Ovary (tissue), 9 donors: ENCODE results near the gene ARHGAP18. TPM values are rescaled to one million over a fixed set of nuclear protein-coding genes. Genes with fewer than 3 reads are reported as not detected.

Experiments used
- DNase-seq, 5 donors: peaks; one replicate each; pipeline ENCODE4 v3.0.0-alpha.2; 2019 to 2020
- H3K27ac ChIP-seq, 2 donors: fragments of 200-600 bp; one replicate each; pipeline versions ENCODE4 v1.5.1 to v1.8.0; 2019 to 2022
- H3K27me3 ChIP-seq: fragments of 200-600 bp; one replicate; pipeline ENCODE4 v1.8.0; 2022
- H3K36me3 ChIP-seq: fragments of 200-600 bp; sonication (generic); one replicate; pipeline ENCODE4 v1.5.1; 2019
- H3K4me1 ChIP-seq: one replicate; pipeline ENCODE4 v1.8.1; 2013; ENCODE audit warnings: mild to moderate bottlenecking, moderate library complexity; ENCODE audit not compliant: insufficient read depth
- H3K4me3 ChIP-seq: fragments of 200-600 bp; sonication (generic); one replicate; pipeline ENCODE4 v1.5.1; 2017
- H3K9me3 ChIP-seq, 2 donors: fragments of 200-600 bp in 1 of 2; sonication (generic) in 1 of 2; one replicate each; pipeline versions ENCODE4 v1.5.1 to v1.8.1; 2013 to 2019; ENCODE audit warnings: mild to moderate bottlenecking in 1 of 2, moderate library complexity in 1 of 2
- CTCF ChIP-seq, 3 donors: fragments of 450-650 bp in 2 of 3; fragments of 200-600 bp in 1 of 3; IDR thresholded peaks; one replicate each; pipeline versions ENCODE4 v1.5.1 to v1.8.0; 2016 to 2022; ENCODE audit warnings: antibody characterized with exemption in 3 of 3, mild to moderate bottlenecking in 1 of 3
- EP300 ChIP-seq: sonication (generic); formaldehyde crosslinking; IDR thresholded peaks from one replicate; pipeline ENCODE4 v1.6.1; 2017; ENCODE audit warnings: antibody characterized with exemption
- POLR2A ChIP-seq: fragments of 450-650 bp; IDR thresholded peaks from one replicate; pipeline ENCODE4 v1.6.1; 2017; ENCODE audit warnings: antibody characterized with exemption, mild to moderate bottlenecking, moderate library complexity
- WGBS, 3 donors: extraction: QIAGEN DNeasy Blood & Tissue Kit in 1 of 3; methylation state at CpG; one replicate each; pipeline versions ENCODE4 v1.1.5 to v1.1.7; 2013 to 2017; 5-methylcytosine and 5-hydroxymethylcytosine counted together
- intact Hi-C, 4 donors: fragments of 100-400 bp; cut with DNase I; formaldehyde crosslinking; loops; one replicate each; pipeline versions ENCODE4 v1.11.0 to v1.15.1; 2022 to 2023
- polyA plus RNA-seq, 2 donors: library from polyadenylated mRNA; stranded (reverse); fragments of 200-250 nt in 1 of 2; fragments of 350-450 nt in 1 of 2; fragmentation: Illumina TruSeq in 1 of 2; extraction: RNeasy Lipid Tissue Mini Kit (QIAGEN cat#74804) in 1 of 2; gene quantifications; one replicate each; pipeline ENCODE4 v1.2.3, GENCODE V29; 2013 to 2014
- total RNA-seq, 7 donors: library from RNA; depleted of rRNA in 2 of 7; stranded (reverse); fragments of >200 nt in 2 of 7; fragmentation: NEBNext Ultra II Directional in 3 of 7; extraction: Animal tissue kit (Norgen Biotek cat#: 25700) in 3 of 7; gene quantifications; one replicate each; pipeline versions ENCODE4 v1.1.0 to v1.2.4, GENCODE V29; 2016 to 2023
- donor health status: DM: no; HTN: no; CAD: no; lungs with moderate emphysema.
- donor health status: DM: no; HTN: no; CAD: no.
- donor health status: Bipolar disorder and iron deficiency.
- donor health status: DM: yes; HTN: yes; CAD: no.
- donor health status: DM: no; HTN: no; CAD: no.
- donor health status: DM: yes; HTN: yes; CAD: no.

The ARHGAP18 gene
- total and polyA plus RNA-seq, 9 donors = 4.4 to 35.3 (median 9.6) TPM

GRCh38 chr6:129638686-129639085 lies 71.3 kb downstream of the ARHGAP18 start:
- Histone ChIP-seq H3K27ac (peak overlapping the region in 1 of 2 donors; percentile 60), H3K36me3 (no peaks in the 10 kb centered on the region), H3K27me3 (no peaks in the 10 kb centered on the region), H3K4me1 (peaks cover 6% of the 10 kb centered on the region), H3K4me3 (no peak overlapping the region), H3K9me3 (no peaks in the 10 kb centered on the region)
- TF ChIP-seq POLR2A (no peak), EP300 (no peak), CTCF (IDR thresholded peaks at IDR 0.05) (no peak)
- intact Hi-C loops = no loop called here
- DNase-seq = no peak

GRCh38 chr6:129638055-129638684 lies 71.8 kb downstream of the ARHGAP18 start:
- Histone ChIP-seq H3K9me3 (no peaks in the 10 kb centered on the region), H3K27me3 (no peaks in the 10 kb centered on the region), H3K4me3 (no peak overlapping the region), H3K27ac (peak overlapping the region in 1 of 2 donors; percentile 60), H3K4me1 (peaks cover 6% of the 10 kb centered on the region), H3K36me3 (no peaks in the 10 kb centered on the region)
- intact Hi-C loops = no loop called here
- peak; percentile 61 to 72 (median 64) for DNase-seq
- WGBS, 3 donors = 3 to 16% (median 5%) methylated on average over 8 of the region's 8 CpGs
- TF ChIP-seq CTCF (IDR thresholded peaks at IDR 0.05) = no peak
- TF ChIP-seq EP300 = no peak
- TF ChIP-seq POLR2A = no peak

GRCh38 chr6:129637340-129638054 lies 72.5 kb downstream of the ARHGAP18 start:
- no peaks in the 10 kb centered on the region for H3K9me3 ChIP-seq
- TF ChIP-seq CTCF (IDR thresholded peaks at IDR 0.05) = no peak
- TF ChIP-seq EP300 = no peak
- TF ChIP-seq POLR2A = no peak
- no peak for DNase-seq
- intact Hi-C loops = no loop called here
- WGBS, 3 donors = 89 to 92% (median 90%) methylated on average over 3 of the region's 3 CpGs
- peak overlapping the region in 1 of 2 donors; percentile 60 for H3K27ac ChIP-seq
- no peaks in the 10 kb centered on the region for H3K36me3 ChIP-seq
- H3K4me3 ChIP-seq = no peak overlapping the region
- no peaks in the 10 kb centered on the region for H3K27me3 ChIP-seq
- H3K4me1 ChIP-seq = peaks cover 6% of the 10 kb centered on the region

- Histone ChIP-seq H3K4me3 (no peak overlapping the region), H3K9me3 (no peaks in the 10 kb centered on the region), H3K4me1 (peaks cover 6% of the 10 kb centered on the region), H3K27ac (no peak overlapping the region), H3K36me3 (no peaks in the 10 kb centered on the region), H3K27me3 (no peaks in the 10 kb centered on the region)
- intact Hi-C loops = no loop called here
- TF ChIP-seq EP300 = no peak
- TF ChIP-seq CTCF (IDR thresholded peaks at IDR 0.05) = no peak
- no peak for TF ChIP-seq POLR2A
- no peak for DNase-seq
- 89 to 93% (median 89%) methylated on average over 3 of the region's 3 CpGs for WGBS, 3 donors
Measured at GRCh38 chr6:129635396-129636130, 74.4 kb downstream of the ARHGAP18 start.
